ENCODE results near the gene RPAP3. TPM values are rescaled to one million over a fixed set of nuclear protein-coding genes. Genes with fewer than 3 reads are reported as not detected.

Gene RPAP3
- total and polyA plus RNA-seq, 2 of the 4 experiments (the other 2 are of a cell fraction), result 10.6 to 13.4 TPM

- Histone ChIP-seq H2BK5ac (ENCODE audit: low read depth, low read length, poor library complexity, severe bottlenecking) (no peak overlapping the region), H3K27ac (ENCODE audit: insufficient read depth, low read length) (no peak overlapping the region)
- ATAC-seq (ENCODE audit: low read depth), result no peak
Measured at GRCh38 chr12:47741340-47741703, 35.5 kb upstream of the RPAP3 start.

More at GRCh38 chr12:47741340-47741703, 35.5 kb upstream of the RPAP3 start:
- in situ Hi-C loops (cut with MboI; ENCODE audit: low sequenced_read_pairs) (loop anchor here (10.0 kb wide), 1 partner anchor 93 kb away; no protein-coding TSS in a partner anchor), intact Hi-C loops (cut with micrococcal nuclease) (no loop called here), dilution Hi-C loops (cut with HindIII; ENCODE audit: low sequenced_read_pairs, unreplicated experiment) (no loop called here)
- ChIA-PET CTCF (interaction anchor here (1.0 to 2.2 kb wide), 7 partner anchors 11 to 97 kb away, joined by 4 to 19 read pairs (median 9); partner anchors contain the start of genes ENDOU and RAPGEF3), POLR2A (ENCODE audit: unreplicated experiment) (no interaction called here)
- no peak overlapping the region for H4K91ac ChIP-seq (ENCODE audit: insufficient read depth, low read depth, low read length)
- H2AK9ac ChIP-seq (replicated peaks; ENCODE audit: low read depth, low read length, poor library complexity), result peak overlapping the region; percentile 79
- no peak overlapping the region for H3K56ac ChIP-seq (ENCODE audit: extremely low read depth, insufficient read depth, low read length)
- no peak overlapping the region for H4K8ac ChIP-seq (ENCODE audit: low read depth in 2 of 2, low read length in 2 of 2)
- H4K5ac ChIP-seq (ENCODE audit: low read depth, low read length), result no peak overlapping the region
- TF ChIP-seq BHLHE40 (IDR thresholded peaks at IDR 0.05; ENCODE audit: low read depth, low read length) (no peak), POLR2A (IDR thresholded peaks at IDR 0.05; ENCODE audit: low read depth, low read length) (no peak), RAD21 (IDR thresholded peaks at IDR 0.05; ENCODE audit: low read length) (no peak), MXI1 (IDR thresholded peaks at IDR 0.05; ENCODE audit: borderline replicate concordance, low read depth, low read length) (no peak), NFE2L2 (IDR thresholded peaks at IDR 0.05; ENCODE audit: low read depth, low read length) (no peak)
- no peak overlapping the region for H3K14ac ChIP-seq (replicated peaks; ENCODE audit: low read depth, low read length)
- no TSS peak for BruUV-seq (replicated peaks)
- no peak for DNase-seq
- H2AFZ ChIP-seq (replicated peaks; ENCODE audit: low read length, poor library complexity), result peak overlapping the region; percentile 76
- H3K4me3 ChIP-seq (ENCODE audit: insufficient read depth, low read depth, low read length), result no peak overlapping the region
- no peak overlapping the region for H2BK15ac ChIP-seq (ENCODE audit: low read depth, low read length)
- no peak overlapping the region for H3K23ac ChIP-seq (ENCODE audit: low read depth, low read length)
- no peak overlapping the region for H2BK20ac ChIP-seq (ENCODE audit: low read depth, low read length)
- H3K9me3 ChIP-seq (ENCODE audit: control insufficient read depth, insufficient read depth, low read length), result no peaks in the 10 kb centered on the region
- no peak overlapping the region for H3K18ac ChIP-seq (ENCODE audit: low read depth, low read length)
- H2AK5ac ChIP-seq (ENCODE audit: low read depth, low read length), result no peak overlapping the region
- H4K20me1 ChIP-seq (ENCODE audit: insufficient read depth, low read length), result no peaks in the 10 kb centered on the region
- no peak overlapping the region for H3K9ac ChIP-seq (ENCODE audit: low read depth, low read length)
- no peaks in the 10 kb centered on the region for H3K36me3 ChIP-seq (ENCODE audit: control insufficient read depth, insufficient read depth, low read length)
- H3K9me1 ChIP-seq (ENCODE audit: insufficient read depth, low read length), result 0 out of 2 replicates have a peak, but pooled peaks cover 5% of the 10 kb centered on the region
- 0% methylated on average over 1 of the region's 4 CpGs; no CpG with 5 or more reads in 1 of the 2 experiments for WGBS, 2 experiments (ENCODE audit: extremely low coverage in 2 of 2, insufficient read length in 1 of 2)
- peaks cover 16% of the 10 kb centered on the region for H3K4me1 ChIP-seq (ENCODE audit: control insufficient read depth, insufficient read depth, low read length)
- H3K27me3 ChIP-seq (ENCODE audit: control insufficient read depth, insufficient read depth, low read length), result peaks cover 26% of the 10 kb centered on the region
- no peak overlapping the region for H3K4me2 ChIP-seq (ENCODE audit: low read depth, low read length)
- H3K79me1 ChIP-seq (ENCODE audit: low read depth in 1 of 2, low read length in 2 of 2), result no peaks in the 10 kb centered on the region
- H2BK120ac ChIP-seq (ENCODE audit: low read depth, low read length), result no peak overlapping the region
- 0 out of 2 replicates have a peak overlapping the region, but pooled peaks have one; percentile 8 for H3K4ac ChIP-seq (ENCODE audit: low read depth, low read length)
